Right cardiac atrium (tissue), 5 donors: ENCODE results near the gene NFATC2. TPM values are rescaled to one million over a fixed set of nuclear protein-coding genes. Genes with fewer than 3 reads are reported as not detected.

Experiments used
- ATAC-seq, 2 donors: fragments of 200-7000 bp; cut with Tn5 transposase; one replicate each; pipeline versions ENCODE4 v1.8.0 to v1.9.1; 2020; ENCODE audit warnings: moderate library complexity in 2 of 2, mild to moderate bottlenecking in 1 of 2
- DNase-seq, 3 donors: peaks; one replicate each; pipeline ENCODE4 v3.0.0-alpha.2; 2020
- H3K27ac ChIP-seq: one replicate; pipeline ENCODE4 v1.5.1; 2013; ENCODE audit warnings: mild to moderate bottlenecking, low read length, control low read depth, moderate library complexity
- H3K27me3 ChIP-seq: one replicate; pipeline ENCODE4 v1.6.1; 2013; ENCODE audit not compliant: control insufficient read depth, insufficient read depth
- H3K4me1 ChIP-seq: one replicate; pipeline ENCODE4 v1.6.1; 2013; ENCODE audit warnings: low read length; ENCODE audit not compliant: control insufficient read depth, insufficient read depth
- H3K4me3 ChIP-seq: one replicate; pipeline ENCODE4 v1.5.1; 2013; ENCODE audit warnings: low read length, control low read depth
- H3K9me3 ChIP-seq: one replicate; pipeline ENCODE4 v1.6.1; 2013; ENCODE audit warnings: low read length; ENCODE audit not compliant: control insufficient read depth
- WGBS: extraction: QIAGEN DNeasy Blood & Tissue Kit; methylation state at CpG from one replicate; pipeline ENCODE4 v1.1.7; 2013; 5-methylcytosine and 5-hydroxymethylcytosine counted together
- intact Hi-C, 4 donors: fragments of 100-400 bp; cut with DNase I; formaldehyde crosslinking; loops; one replicate each; pipeline versions ENCODE4 v1.11.0 to v1.14.0; 2022 to 2023
- polyA plus RNA-seq: library from polyadenylated mRNA; stranded (reverse); fragments of 200-250 nt; gene quantifications from one replicate; pipeline ENCODE4 v1.2.3, GENCODE V29; 2013
- total RNA-seq, 4 donors: library from RNA; stranded (reverse); fragmentation: NEBNext Ultra II Directional; extraction: Animal tissue kit (Norgen Biotek cat#: 25700); gene quantifications; one replicate each; pipeline ENCODE4 v1.2.1, GENCODE V29; 2021
- donor health status: healthy with polysubstance abuse.
- donor health status: DM: no; HTN: yes; CAD: no.
- donor health status: DM: no; HTN: no; CAD: no.
- donor health status: DM: no; HTN: yes; CAD: no; lungs with severe emphysema.
- donor health status: DM: yes; HTN: yes; CAD: no.

NFATC2 gene
- total and polyA plus RNA-seq, 5 donors, result 2.8 to 13.3 (median 8.2) TPM

- no peak for DNase-seq
- Histone ChIP-seq H3K27me3 (no peaks in the 10 kb centered on the region), H3K4me3 (no peak overlapping the region), H3K4me1 (no peaks in the 10 kb centered on the region), H3K9me3 (no peaks in the 10 kb centered on the region), H3K27ac (no peak overlapping the region)
- intact Hi-C loops, result no loop called here
- WGBS, result 93% methylated on average over 19 of the region's 19 CpGs
- ATAC-seq, result no peak
Measured at GRCh38 chr20:51426718-51427650, 115.5 kb downstream of the NFATC2 start.

GRCh38 chr20:51425347-51426106, 117.0 kb downstream of the NFATC2 start:
- DNase-seq (no peak), ATAC-seq (peak in 1 of 2 donors; percentile 13)
- no peak overlapping the region for H3K4me3 ChIP-seq
- WGBS, result 87% methylated on average over 22 of the region's 22 CpGs
- no peak overlapping the region for H3K27ac ChIP-seq
- H3K4me1 ChIP-seq, result no peaks in the 10 kb centered on the region
- intact Hi-C loops, result no loop called here
- H3K9me3 ChIP-seq, result no peaks in the 10 kb centered on the region
- H3K27me3 ChIP-seq, result no peaks in the 10 kb centered on the region

- ATAC-seq, result no peak
- 91% methylated on average over 15 of the region's 15 CpGs for WGBS
Measured at GRCh38 chr20:51424270-51425117, 118.0 kb downstream of the NFATC2 start.

GRCh38 chr20:51423810-51424209, 118.7 kb downstream of the NFATC2 start:
- Histone ChIP-seq H3K27ac (no peak overlapping the region), H3K4me3 (no peak overlapping the region), H3K27me3 (no peaks in the 10 kb centered on the region), H3K4me1 (no peaks in the 10 kb centered on the region), H3K9me3 (no peaks in the 10 kb centered on the region)
- ATAC-seq, result no peak
- 85% methylated on average over 7 of the region's 7 CpGs for WGBS
- no peak for DNase-seq
- intact Hi-C loops, result no loop called here

More at GRCh38 chr20:51424270-51425117, 118.0 kb downstream of the NFATC2 start:
- intact Hi-C loops, result no loop called here
- Histone ChIP-seq H3K9me3 (no peaks in the 10 kb centered on the region), H3K27ac (no peak overlapping the region), H3K27me3 (no peaks in the 10 kb centered on the region), H3K4me1 (no peaks in the 10 kb centered on the region), H3K4me3 (no peak overlapping the region)
- no peak for DNase-seq

GRCh38 chr20:51423290-51423667, 119.2 kb downstream of the NFATC2 start:
- ATAC-seq (no peak), DNase-seq (no peak)
- Histone ChIP-seq H3K27me3 (no peaks in the 10 kb centered on the region), H3K9me3 (no peaks in the 10 kb centered on the region), H3K4me3 (no peak overlapping the region), H3K4me1 (no peaks in the 10 kb centered on the region), H3K27ac (no peak overlapping the region)
- intact Hi-C loops, result no loop called here
- 100% methylated on average over 1 of the region's 1 CpG for WGBS

GRCh38 chr20:51422514-51423289, 119.8 kb downstream of the NFATC2 start:
- Histone ChIP-seq H3K27me3 (no peaks in the 10 kb centered on the region), H3K9me3 (no peaks in the 10 kb centered on the region), H3K4me3 (no peak overlapping the region), H3K4me1 (no peaks in the 10 kb centered on the region), H3K27ac (no peak overlapping the region)
- no peak for DNase-seq
- WGBS, result 98% methylated on average over 4 of the region's 4 CpGs
- no peak for ATAC-seq
- intact Hi-C loops, result no loop called here

- no peaks in the 10 kb centered on the region for H3K27me3 ChIP-seq
- 93% methylated on average over 3 of the region's 3 CpGs for WGBS
- H3K4me1 ChIP-seq, result no peaks in the 10 kb centered on the region
- H3K27ac ChIP-seq, result no peak overlapping the region
- ATAC-seq, result no peak
- DNase-seq, result no peak
- no peak overlapping the region for H3K4me3 ChIP-seq
- intact Hi-C loops, result no loop called here
- H3K9me3 ChIP-seq, result no peaks in the 10 kb centered on the region
Measured at GRCh38 chr20:51420805-51421204, 121.7 kb downstream of the NFATC2 start.

GRCh38 chr20:51420111-51420510, 122.4 kb downstream of the NFATC2 start:
- ATAC-seq (no peak), DNase-seq (no peak)
- intact Hi-C loops, result no loop called here
- Histone ChIP-seq H3K9me3 (no peaks in the 10 kb centered on the region), H3K4me1 (no peaks in the 10 kb centered on the region), H3K27me3 (no peaks in the 10 kb centered on the region), H3K4me3 (no peak overlapping the region), H3K27ac (no peak overlapping the region)
- 28% methylated on average over 1 of the region's 1 CpG for WGBS

- Histone ChIP-seq H3K4me3 (no peak overlapping the region), H3K9me3 (no peaks in the 10 kb centered on the region), H3K4me1 (no peaks in the 10 kb centered on the region), H3K27me3 (no peaks in the 10 kb centered on the region), H3K27ac (no peak overlapping the region)
- intact Hi-C loops, result no loop called here
- no peak for ATAC-seq
- 76% methylated on average over 4 of the region's 4 CpGs for WGBS
- DNase-seq, result no peak
Measured at GRCh38 chr20:51419646-51420045, 122.9 kb downstream of the NFATC2 start.

- Histone ChIP-seq H3K4me3 (no peak overlapping the region), H3K9me3 (no peaks in the 10 kb centered on the region), H3K4me1 (no peaks in the 10 kb centered on the region), H3K27ac (no peak overlapping the region), H3K27me3 (no peaks in the 10 kb centered on the region)
- intact Hi-C loops, result no loop called here
- no peak for DNase-seq
- peak in 1 of 2 donors; percentile 30 for ATAC-seq
- 91% methylated on average over 2 of the region's 2 CpGs for WGBS
Measured at GRCh38 chr20:51419231-51419630, 123.3 kb downstream of the NFATC2 start.
